ENCODE data around the gene NAV2.

NAV2 gene, protein sequence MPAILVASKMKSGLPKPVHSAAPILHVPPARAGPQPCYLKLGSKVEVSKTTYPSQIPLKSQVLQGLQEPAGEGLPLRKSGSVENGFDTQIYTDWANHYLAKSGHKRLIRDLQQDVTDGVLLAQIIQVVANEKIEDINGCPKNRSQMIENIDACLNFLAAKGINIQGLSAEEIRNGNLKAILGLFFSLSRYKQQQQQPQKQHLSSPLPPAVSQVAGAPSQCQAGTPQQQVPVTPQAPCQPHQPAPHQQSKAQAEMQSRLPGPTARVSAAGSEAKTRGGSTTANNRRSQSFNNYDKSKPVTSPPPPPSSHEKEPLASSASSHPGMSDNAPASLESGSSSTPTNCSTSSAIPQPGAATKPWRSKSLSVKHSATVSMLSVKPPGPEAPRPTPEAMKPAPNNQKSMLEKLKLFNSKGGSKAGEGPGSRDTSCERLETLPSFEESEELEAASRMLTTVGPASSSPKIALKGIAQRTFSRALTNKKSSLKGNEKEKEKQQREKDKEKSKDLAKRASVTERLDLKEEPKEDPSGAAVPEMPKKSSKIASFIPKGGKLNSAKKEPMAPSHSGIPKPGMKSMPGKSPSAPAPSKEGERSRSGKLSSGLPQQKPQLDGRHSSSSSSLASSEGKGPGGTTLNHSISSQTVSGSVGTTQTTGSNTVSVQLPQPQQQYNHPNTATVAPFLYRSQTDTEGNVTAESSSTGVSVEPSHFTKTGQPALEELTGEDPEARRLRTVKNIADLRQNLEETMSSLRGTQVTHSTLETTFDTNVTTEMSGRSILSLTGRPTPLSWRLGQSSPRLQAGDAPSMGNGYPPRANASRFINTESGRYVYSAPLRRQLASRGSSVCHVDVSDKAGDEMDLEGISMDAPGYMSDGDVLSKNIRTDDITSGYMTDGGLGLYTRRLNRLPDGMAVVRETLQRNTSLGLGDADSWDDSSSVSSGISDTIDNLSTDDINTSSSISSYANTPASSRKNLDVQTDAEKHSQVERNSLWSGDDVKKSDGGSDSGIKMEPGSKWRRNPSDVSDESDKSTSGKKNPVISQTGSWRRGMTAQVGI (N-terminal part only)

GRCh38 chr11:19712281-19713195 lies at the start of gene NAV2:
Gene NAV2, plus strand, starts transcription at chr11:19712837. Its CDS starts 859 bp downstream, at chr11:19713696.
- peak in 55 of 56 donors; percentile 49 to 96 (median 88) for DNase-seq

GRCh38 chr11:19663206-19663605 lies 49.4 kb upstream of the NAV2 start:
- DNase-seq = no peak

GRCh38 chr11:19664886-19665548 lies 47.6 kb upstream of the NAV2 start:
- DNase-seq = peak in 42 of 56 donors; percentile 17 to 86 (median 50)

- peak in 46 of 56 donors; percentile 14 to 86 (median 62) for DNase-seq
These were observed 45.7 kb upstream of the NAV2 start for GRCh38 chr11:19666951-19667350.

- no peak for DNase-seq
These were observed 43.1 kb upstream of the NAV2 start for GRCh38 chr11:19669511-19669910.

GRCh38 chr11:19670030-19670791 lies 42.4 kb upstream of the NAV2 start:
- peak in 22 of 56 donors; percentile 8 to 75 (median 37) for DNase-seq

DNA sequence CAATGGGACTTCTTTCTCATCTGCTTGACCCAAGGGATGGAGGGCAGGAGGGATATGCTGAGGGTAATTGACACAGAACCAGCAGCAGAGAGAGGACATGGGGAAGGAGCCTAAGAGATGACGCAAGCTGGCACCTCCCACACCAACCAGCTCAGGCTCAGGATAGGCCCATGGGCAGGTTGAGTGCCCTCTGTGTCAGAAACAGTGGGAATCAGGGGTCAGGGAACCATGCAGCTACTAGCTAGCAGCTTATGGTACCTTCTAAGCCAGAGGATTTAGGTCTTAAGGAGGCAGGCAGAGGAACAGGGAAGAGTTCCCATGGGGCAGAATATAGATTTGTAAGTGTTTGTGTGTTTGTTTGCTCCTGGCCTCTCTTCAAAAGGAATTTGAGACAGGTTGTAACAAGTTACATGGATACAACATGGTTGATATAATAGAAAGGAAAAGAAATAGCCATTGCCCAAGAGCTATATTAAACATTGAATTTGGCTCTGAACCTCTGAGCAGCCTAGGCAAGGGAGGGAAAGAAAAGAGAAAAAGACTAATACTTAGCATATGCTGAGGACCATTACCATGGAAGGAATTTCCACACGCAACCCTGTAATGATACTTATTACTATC lies 39.9 kb upstream of the NAV2 start:
- DNase-seq = no peak

- peak in 34 of 56 donors; percentile 11 to 78 (median 41) for DNase-seq
These were observed 38.5 kb upstream of the NAV2 start for GRCh38 chr11:19673924-19674729.

- no peak for DNase-seq
These were observed 37.8 kb upstream of the NAV2 start for GRCh38 chr11:19674836-19675235.

DNA sequence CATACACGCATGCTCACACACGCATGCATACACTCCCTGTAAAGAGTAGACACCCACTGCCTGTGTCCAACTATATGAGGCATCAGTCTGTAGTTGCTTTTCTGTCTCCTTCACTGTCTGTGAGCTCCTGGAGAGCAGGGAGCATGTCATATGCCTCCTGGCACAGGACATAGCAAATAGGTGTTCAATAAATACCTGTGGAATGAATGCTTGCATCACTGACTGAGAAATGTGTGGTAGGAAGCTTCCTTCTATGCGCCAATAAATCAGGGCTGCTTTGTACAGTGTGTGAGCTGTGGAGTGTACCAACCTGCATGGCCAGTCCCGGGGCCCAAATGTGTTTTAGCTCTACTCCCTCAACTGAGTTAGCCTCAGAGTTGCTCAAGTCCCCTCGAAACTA lies 37.2 kb upstream of the NAV2 start:
- no peak for DNase-seq

DNA sequence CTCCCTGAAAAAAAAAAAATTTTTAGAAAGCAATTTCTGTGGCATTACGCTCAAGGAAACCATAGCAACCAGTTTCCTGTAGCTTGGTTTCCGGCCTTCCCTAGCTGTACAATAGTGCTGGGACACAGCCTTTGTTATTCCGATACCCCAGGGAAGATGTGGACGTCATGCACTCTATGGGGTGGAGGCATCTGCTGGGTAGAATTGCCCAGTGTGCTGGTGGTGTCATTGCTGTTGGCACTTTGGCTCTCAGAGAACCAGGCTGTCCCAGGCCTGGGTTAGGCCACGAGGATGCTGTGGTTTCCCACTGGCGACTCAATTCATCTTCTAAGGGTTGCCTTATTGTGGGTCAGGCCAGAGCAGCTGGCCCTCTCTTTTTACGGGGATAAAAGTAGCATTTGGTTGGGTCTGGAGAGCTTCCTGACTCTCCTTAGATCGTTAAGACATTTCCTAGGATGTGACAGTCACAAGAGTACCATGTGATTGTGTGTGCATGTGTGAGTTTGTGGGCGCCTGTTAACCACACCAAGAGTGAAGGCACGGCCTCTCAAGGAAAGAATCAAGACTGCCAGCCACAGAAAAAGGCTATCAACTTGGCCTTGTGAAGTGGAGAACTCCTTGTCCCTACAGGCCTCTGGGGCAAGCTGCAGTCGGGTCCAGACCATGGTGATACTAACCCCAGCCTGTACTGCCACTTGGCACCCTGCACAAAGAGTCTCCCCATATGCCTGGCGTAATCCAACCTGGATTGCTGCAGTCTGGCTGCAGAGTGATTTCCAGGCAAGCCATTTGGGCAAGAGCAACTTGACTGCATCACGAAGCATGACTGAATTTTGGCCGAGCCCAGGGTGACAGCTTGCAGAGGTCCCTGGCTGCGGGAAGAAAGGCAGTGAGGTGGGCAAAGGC lies 35.9 kb upstream of the NAV2 start:
- peak in 11 of 56 donors; percentile 8 to 37 (median 28) for DNase-seq

DNA sequence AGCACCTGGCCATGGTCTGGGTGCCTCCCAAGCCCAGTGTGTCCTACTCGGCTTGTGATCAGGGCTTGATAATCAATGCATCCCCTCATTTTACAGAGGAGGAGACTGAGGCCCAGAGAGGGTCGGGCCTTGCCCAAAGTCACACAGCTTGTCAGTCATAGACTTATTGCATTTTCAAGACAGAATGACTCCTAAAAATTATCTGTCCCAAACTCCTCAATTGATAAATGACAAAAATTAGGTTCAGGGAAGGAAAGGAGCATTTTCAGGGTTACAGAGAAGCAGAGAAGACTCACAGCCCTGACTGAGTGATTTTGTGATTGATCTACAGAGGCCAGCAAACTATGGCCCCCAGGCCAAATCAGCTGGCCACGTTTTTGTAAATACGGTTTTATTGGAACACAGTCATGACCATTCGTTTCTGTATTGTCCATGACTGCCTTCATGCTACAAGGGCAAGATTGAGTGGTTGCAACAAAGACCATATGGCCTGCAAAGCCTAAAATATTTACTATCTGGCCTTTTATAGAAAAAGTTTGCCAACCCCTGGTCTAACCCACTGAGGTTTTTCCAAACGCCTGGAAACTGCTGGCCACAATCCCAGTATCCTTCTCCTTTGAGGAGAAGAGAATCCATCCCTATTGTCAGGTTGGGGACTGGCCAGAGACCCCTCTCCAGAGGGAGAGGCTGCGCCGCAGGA lies 35.1 kb upstream of the NAV2 start:
- DNase-seq = no peak

DNA sequence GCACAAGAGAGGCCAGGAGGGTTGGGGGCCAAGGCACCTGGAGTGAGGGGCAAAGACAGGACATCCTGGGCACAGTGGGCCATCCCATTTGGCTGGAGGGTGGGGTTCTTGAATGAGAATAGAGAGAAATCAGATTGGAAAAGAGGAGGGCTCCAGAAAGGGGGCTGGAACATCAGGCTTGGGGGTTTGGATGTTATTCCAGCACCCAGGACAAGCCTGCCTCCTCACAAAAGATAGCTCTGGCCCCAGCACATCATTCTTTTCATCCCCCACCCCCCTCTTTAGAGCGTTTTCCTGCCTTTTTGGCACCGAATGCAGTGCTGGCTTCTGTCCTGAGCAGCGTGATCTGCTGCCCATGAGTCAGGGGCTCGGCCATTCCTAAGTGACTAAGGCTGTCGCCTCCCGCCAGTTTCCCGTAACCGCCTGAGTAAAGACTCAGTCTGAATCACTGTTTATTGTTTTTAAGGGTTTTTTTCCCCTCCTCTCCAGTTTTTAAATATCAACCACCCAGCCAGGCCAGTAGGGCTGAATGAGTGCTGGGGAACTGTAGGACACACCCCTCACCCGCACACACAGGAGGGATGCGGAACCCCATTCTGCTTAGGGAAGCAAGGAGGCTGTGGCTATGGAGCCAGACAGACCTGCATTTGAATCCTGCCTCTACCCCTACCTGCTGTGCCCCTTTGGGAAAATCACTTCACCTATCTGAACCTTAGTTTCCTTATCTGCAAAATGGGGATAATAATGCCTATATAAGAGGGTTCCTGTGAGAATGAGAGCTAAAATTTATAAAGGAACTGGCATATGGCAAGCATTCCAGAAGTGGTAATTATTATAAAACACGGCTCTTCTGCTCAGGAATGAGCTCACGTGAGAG lies 32.4 kb upstream of the NAV2 start:
- DNase-seq = peak in 38 of 56 donors; percentile 9 to 93 (median 44)

- no peak for DNase-seq
These were observed 31.7 kb upstream of the NAV2 start for GRCh38 chr11:19680829-19681368.

Measured in nucleus accumbens (tissue), 56 donors.